WTC11 (cell line): ENCODE measurements around the gene HRAS. TPM values are rescaled to one million over a fixed set of nuclear protein-coding genes. Genes with fewer than 3 reads are reported as not detected.
A peak's percentile ranks its signal among the peaks of the same experiment; 100 is the strongest.

ENCODE experiments used
- ATAC-seq: fragments of 200-7000 bp; cut with Tn5 transposase; 2 replicates; pipeline ENCODE4 v1.10.0; 2021; ENCODE audit warnings: mild to moderate bottlenecking, moderate library complexity
- CTCF ChIA-PET: fragments of 300-600 bp; sonication (Branson Sonifier 250); formaldehyde crosslinking; loops from one replicate; lab custom pipeline; 2021; ENCODE audit warnings: antibody characterized with exemption; lab: Charles Lee
- POLR2A ChIA-PET: fragments of 350-600 bp; sonication (Branson Sonifier 250); formaldehyde crosslinking; loops from one replicate; lab custom pipeline; 2021; ENCODE audit warnings: antibody characterized with exemption; lab: Charles Lee
- DNase-seq: peaks from one replicate; pipeline ENCODE4 v3.0.0; 2021; ENCODE audit warnings: low spot score
- H3K27ac Mint-ChIP-seq: 2 replicates; pipeline ENCODE4 v1.8.0; 2021; ENCODE audit warnings: mixed read lengths
- H3K27me3 Mint-ChIP-seq: 2 replicates; pipeline ENCODE4 v1.8.0; 2021; ENCODE audit warnings: low read depth, mild to moderate bottlenecking, moderate library complexity, mixed read lengths
- H3K36me3 Mint-ChIP-seq: 2 replicates; pipeline ENCODE4 v1.8.0; 2021; ENCODE audit warnings: mixed read lengths
- H3K4me1 Mint-ChIP-seq: 2 replicates; pipeline ENCODE4 v1.8.0; 2022; ENCODE audit warnings: mixed read lengths
- H3K4me3 Mint-ChIP-seq: 2 replicates; pipeline ENCODE4 v1.8.0; 2021; ENCODE audit warnings: mild to moderate bottlenecking, moderate library complexity, mixed read lengths
- H3K9me3 Mint-ChIP-seq: 2 replicates; pipeline ENCODE4 v1.8.0; 2021; ENCODE audit warnings: mixed read lengths
- ATF1 ChIP-seq: sonication (generic); formaldehyde crosslinking; IDR thresholded peaks from 2 replicates; pipeline ENCODE4 v1.8.1; 2023; ENCODE audit warnings: mild to moderate bottlenecking, moderate library complexity, missing genetic modification reagents
- KAT7 ChIP-seq: sonication (generic); formaldehyde crosslinking; IDR thresholded peaks from 2 replicates; pipeline ENCODE4 v1.8.1; 2023; ENCODE audit warnings: missing genetic modification reagents, mild to moderate bottlenecking, borderline replicate concordance
- MYBL2 ChIP-seq: sonication (generic); formaldehyde crosslinking; IDR thresholded peaks from 2 replicates; pipeline ENCODE4 v1.8.1; 2023; ENCODE audit warnings: mild to moderate bottlenecking, moderate library complexity, missing genetic modification reagents
- ZNF671 ChIP-seq: fragments of 250-450 bp; sonication (Bioruptor Pico); IDR thresholded peaks from 2 replicates; pipeline ENCODE4 v1.8.0; 2021; ENCODE audit warnings: mild to moderate bottlenecking
- microRNA-seq: library from miRNA; unstranded; fragments of <30 nt; microRNA quantifications from one replicate; pipeline ENCODE4 v1.2.0, GENCODE V29; 2022; ENCODE audit warnings: borderline number of aligned reads
- total RNA-seq: library from RNA; stranded (reverse); gene quantifications from 3 replicates; pipeline ENCODE4 v1.2.3, GENCODE V29; 2021
- TF ChIP-seq, protein P1 (sequence below): sonication (generic); formaldehyde crosslinking; IDR thresholded peaks from 2 replicates; pipeline ENCODE4 v1.8.0; 2022; ENCODE audit warnings: mild to moderate bottlenecking, missing genetic modification reagents
- TF ChIP-seq, protein P2 (sequence below): sonication (generic); formaldehyde crosslinking; IDR thresholded peaks from 2 replicates; pipeline ENCODE4 v1.8.1; 2023; ENCODE audit warnings: mild to moderate bottlenecking, missing genetic modification reagents, borderline replicate concordance
- TF ChIP-seq, protein P3 (sequence below): fragments of 250-450 bp; sonication (Bioruptor Pico); IDR thresholded peaks from 2 replicates; pipeline ENCODE4 v1.8.0; 2021; ENCODE audit warnings: mild to moderate bottlenecking
- TF ChIP-seq, protein P4 (sequence below): sonication (generic); formaldehyde crosslinking; IDR thresholded peaks from 2 replicates; pipeline ENCODE4 v1.8.0; 2023; ENCODE audit warnings: missing genetic modification reagents

Gene HRAS
- total RNA-seq, 1 experiment from 2014 or later = 62.4 TPM

DNA sequence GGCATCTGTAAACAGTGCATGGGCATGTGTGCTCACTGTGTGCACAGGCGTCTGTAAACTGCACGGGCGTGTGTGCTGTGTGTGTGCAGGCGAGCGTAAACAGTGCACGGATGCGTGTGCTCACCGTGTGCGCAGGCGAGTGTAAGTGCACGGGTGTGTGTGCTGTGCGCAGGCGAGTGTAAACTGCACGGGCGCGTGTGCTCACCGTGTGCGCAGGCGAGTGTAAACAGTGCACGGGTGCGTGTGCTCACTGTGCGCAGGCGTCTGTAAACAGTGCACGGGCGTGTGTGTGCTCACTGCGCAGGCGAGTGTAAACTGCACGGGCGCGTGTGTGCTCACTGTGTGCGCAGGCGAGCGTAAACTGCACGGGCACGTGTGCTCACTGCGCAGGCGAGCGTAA lies 50.8 kb downstream of the HRAS start:
- Mint-ChIP-seq H3K4me3 (no peak overlapping the region), H3K9me3 (peaks cover 4% of the 10 kb centered on the region), H3K27me3 (no peaks in the 10 kb centered on the region), H3K27ac (no peak overlapping the region), H3K36me3 (peaks cover 21% of the 10 kb centered on the region), H3K4me1 (no peaks in the 10 kb centered on the region)
- no peak for TF ChIP-seq MYBL2 (CRISPR knock-in tag)
- TF ChIP-seq, protein P1, sequence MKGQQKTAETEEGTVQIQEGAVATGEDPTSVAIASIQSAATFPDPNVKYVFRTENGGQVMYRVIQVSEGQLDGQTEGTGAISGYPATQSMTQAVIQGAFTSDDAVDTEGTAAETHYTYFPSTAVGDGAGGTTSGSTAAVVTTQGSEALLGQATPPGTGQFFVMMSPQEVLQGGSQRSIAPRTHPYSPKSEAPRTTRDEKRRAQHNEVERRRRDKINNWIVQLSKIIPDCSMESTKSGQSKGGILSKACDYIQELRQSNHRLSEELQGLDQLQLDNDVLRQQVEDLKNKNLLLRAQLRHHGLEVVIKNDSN (CRISPR knock-in tag) = no peak
- TF ChIP-seq KAT7 (CRISPR knock-in tag) = no peak
- TF ChIP-seq, protein P2, sequence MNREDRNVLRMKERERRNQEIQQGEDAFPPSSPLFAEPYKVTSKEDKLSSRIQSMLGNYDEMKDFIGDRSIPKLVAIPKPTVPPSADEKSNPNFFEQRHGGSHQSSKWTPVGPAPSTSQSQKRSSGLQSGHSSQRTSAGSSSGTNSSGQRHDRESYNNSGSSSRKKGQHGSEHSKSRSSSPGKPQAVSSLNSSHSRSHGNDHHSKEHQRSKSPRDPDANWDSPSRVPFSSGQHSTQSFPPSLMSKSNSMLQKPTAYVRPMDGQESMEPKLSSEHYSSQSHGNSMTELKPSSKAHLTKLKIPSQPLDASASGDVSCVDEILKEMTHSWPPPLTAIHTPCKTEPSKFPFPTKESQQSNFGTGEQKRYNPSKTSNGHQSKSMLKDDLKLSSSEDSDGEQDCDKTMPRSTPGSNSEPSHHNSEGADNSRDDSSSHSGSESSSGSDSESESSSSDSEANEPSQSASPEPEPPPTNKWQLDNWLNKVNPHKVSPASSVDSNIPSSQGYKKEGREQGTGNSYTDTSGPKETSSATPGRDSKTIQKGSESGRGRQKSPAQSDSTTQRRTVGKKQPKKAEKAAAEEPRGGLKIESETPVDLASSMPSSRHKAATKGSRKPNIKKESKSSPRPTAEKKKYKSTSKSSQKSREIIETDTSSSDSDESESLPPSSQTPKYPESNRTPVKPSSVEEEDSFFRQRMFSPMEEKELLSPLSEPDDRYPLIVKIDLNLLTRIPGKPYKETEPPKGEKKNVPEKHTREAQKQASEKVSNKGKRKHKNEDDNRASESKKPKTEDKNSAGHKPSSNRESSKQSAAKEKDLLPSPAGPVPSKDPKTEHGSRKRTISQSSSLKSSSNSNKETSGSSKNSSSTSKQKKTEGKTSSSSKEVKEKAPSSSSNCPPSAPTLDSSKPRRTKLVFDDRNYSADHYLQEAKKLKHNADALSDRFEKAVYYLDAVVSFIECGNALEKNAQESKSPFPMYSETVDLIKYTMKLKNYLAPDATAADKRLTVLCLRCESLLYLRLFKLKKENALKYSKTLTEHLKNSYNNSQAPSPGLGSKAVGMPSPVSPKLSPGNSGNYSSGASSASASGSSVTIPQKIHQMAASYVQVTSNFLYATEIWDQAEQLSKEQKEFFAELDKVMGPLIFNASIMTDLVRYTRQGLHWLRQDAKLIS (CRISPR knock-in tag) = no peak
- TF ChIP-seq, protein P3, sequence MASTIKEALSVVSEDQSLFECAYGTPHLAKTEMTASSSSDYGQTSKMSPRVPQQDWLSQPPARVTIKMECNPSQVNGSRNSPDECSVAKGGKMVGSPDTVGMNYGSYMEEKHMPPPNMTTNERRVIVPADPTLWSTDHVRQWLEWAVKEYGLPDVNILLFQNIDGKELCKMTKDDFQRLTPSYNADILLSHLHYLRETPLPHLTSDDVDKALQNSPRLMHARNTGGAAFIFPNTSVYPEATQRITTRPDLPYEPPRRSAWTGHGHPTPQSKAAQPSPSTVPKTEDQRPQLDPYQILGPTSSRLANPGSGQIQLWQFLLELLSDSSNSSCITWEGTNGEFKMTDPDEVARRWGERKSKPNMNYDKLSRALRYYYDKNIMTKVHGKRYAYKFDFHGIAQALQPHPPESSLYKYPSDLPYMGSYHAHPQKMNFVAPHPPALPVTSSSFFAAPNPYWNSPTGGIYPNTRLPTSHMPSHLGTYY = no peak
- no peak for TF ChIP-seq ZNF671 (CRISPR knock-in tag)
- TF ChIP-seq ATF1 (CRISPR knock-in tag) = no peak
- TF ChIP-seq, protein P4, sequence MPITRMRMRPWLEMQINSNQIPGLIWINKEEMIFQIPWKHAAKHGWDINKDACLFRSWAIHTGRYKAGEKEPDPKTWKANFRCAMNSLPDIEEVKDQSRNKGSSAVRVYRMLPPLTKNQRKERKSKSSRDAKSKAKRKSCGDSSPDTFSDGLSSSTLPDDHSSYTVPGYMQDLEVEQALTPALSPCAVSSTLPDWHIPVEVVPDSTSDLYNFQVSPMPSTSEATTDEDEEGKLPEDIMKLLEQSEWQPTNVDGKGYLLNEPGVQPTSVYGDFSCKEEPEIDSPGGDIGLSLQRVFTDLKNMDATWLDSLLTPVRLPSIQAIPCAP (CRISPR knock-in tag) = no peak
- DNase-seq (no peak), ATAC-seq (no peak)
- ChIA-PET POLR2A (no interaction called here), CTCF (no interaction called here)

Small RNA genes within 50 kb of the gene (microRNA-seq; reads per million reads assigned to microRNA genes)
- gene MIR210 = 112 reads per million, percentile 65 among the genes with 10 or more reads in this experiment

Other genes with a start within 250 kb of the HRAS start
- 74.9 to 111 TPM (median 106 TPM) in 3 replicates for gene PGGHG, start 246.4 kb downstream of the HRAS start, total RNA-seq
- not detected in 3 replicates for gene IFITM5, start 236.1 kb downstream of the HRAS start, total RNA-seq
- gene IFITM2, start 227.8 kb downstream of the HRAS start, total RNA-seq = 436 to 616 TPM (median 577 TPM) in 3 replicates
- gene IFITM1, start 221.5 kb downstream of the HRAS start, total RNA-seq = 544 to 679 TPM (median 640 TPM) in 3 replicates
- gene IFITM3, start 214.7 kb downstream of the HRAS start, total RNA-seq = 381 to 503 TPM (median 481 TPM) in 3 replicates
- gene B4GALNT4, start 166.1 kb downstream of the HRAS start, total RNA-seq = 88.0 to 113 TPM (median 97.8 TPM) in 3 replicates
- 17.3 to 23.4 TPM (median 21.4 TPM) in 3 replicates for gene PKP3, start 141.4 kb downstream of the HRAS start, total RNA-seq
- gene SIGIRR, start 120.6 kb downstream of the HRAS start, total RNA-seq = 85.2 to 98.9 TPM (median 91.8 TPM) in 3 replicates
- 13.2 to 17.6 TPM (median 16.6 TPM) in 3 replicates for gene ANO9, start 93.6 kb downstream of the HRAS start, total RNA-seq
- 49.5 to 56.8 TPM (median 55.2 TPM) in 3 replicates for gene PTDSS2, start 85.3 kb downstream of the HRAS start, total RNA-seq
- 59.0 to 67.5 TPM (median 60.4 TPM) in 3 replicates for gene RNH1, start 28.3 kb downstream of the HRAS start, total RNA-seq
- 2.3 to 3.4 TPM (median 2.5 TPM) in 3 replicates for gene LRRC56, start 2.0 kb upstream of the HRAS start, total RNA-seq
- gene LMNTD2, start 25.2 kb upstream of the HRAS start, total RNA-seq = 4.0 to 6.0 TPM (median 5.9 TPM) in 3 replicates
- gene RASSF7, start 25.4 kb upstream of the HRAS start, total RNA-seq = 30.6 to 39.7 TPM (median 32.5 TPM) in 3 replicates
- 39.4 to 46.9 TPM (median 40.1 TPM) in 3 replicates for gene PHRF1, start 40.9 kb upstream of the HRAS start, total RNA-seq
- 11.1 to 12.0 TPM (median 11.5 TPM) in 3 replicates for gene IRF7, start 80.4 kb upstream of the HRAS start, total RNA-seq
- gene CDHR5, start 89.4 kb upstream of the HRAS start, total RNA-seq = 0.26 to 0.34 TPM in 2 of 3 replicates, not detected in the other
- gene SCT, start 91.6 kb upstream of the HRAS start, total RNA-seq = 2.3 to 3.3 TPM (median 2.9 TPM) in 3 replicates
- 3.7 to 5.8 TPM (median 5.5 TPM) in 3 replicates for gene DRD4, start 101.7 kb upstream of the HRAS start, total RNA-seq
- 62.2 to 85.3 TPM (median 81.1 TPM) in 3 replicates for gene DEAF1, start 159.6 kb upstream of the HRAS start, total RNA-seq
- gene TMEM80, start 160.2 kb upstream of the HRAS start, total RNA-seq = 23.4 to 28.4 TPM (median 24.5 TPM) in 3 replicates
- gene EPS8L2, start 170.7 kb upstream of the HRAS start, total RNA-seq = 49.9 to 56.3 TPM (median 51.6 TPM) in 3 replicates
- gene TALDO1, start 211.9 kb upstream of the HRAS start, total RNA-seq = 314 to 352 TPM (median 343 TPM) in 3 replicates
- 81.9 to 87.6 TPM (median 87.5 TPM) in 3 replicates for gene GATD1, start 241.9 kb upstream of the HRAS start, total RNA-seq